Natural killer cell (primary cell): Measurements from ENCODE around the gene FAM153A. TPM values are rescaled to one million over a fixed set of nuclear protein-coding genes. Genes with fewer than 3 reads are reported as not detected.
"Not testable (repeated sequence)": the region's sequence is repeated elsewhere in the genome, so short reads cannot be mapped to it uniquely, and the experiment has no call there.

Experiments used
- ATAC-seq, 3 donors: fragments of 150-1000 bp in 2 of 3; fragments of 200-7000 bp in 1 of 3; cut with Tn5 transposase; 1 replicate in 1 of 3; 2 replicates in 2 of 3; pipeline ENCODE4 v1.10.0; 2021; ENCODE audit warnings: mild to moderate bottlenecking in 2 of 3, moderate library complexity in 2 of 3
- DNase-seq, 2 donors: peaks; one replicate each; pipeline versions ENCODE4 v3.0.0 to v3.0.0-alpha.2; 2013 to 2021; ENCODE audit warnings: mixed read lengths in 1 of 2
- H3K27ac ChIP-seq: one replicate; pipeline ENCODE4 v1.5.1; 2013; ENCODE audit warnings: mild to moderate bottlenecking, low read length
- H3K27me3 ChIP-seq: one replicate; pipeline ENCODE4 v1.6.1; 2013; ENCODE audit warnings: low read length; ENCODE audit not compliant: control insufficient read depth, insufficient read depth
- H3K36me3 ChIP-seq: one replicate; pipeline ENCODE4 v1.6.1; 2013; ENCODE audit warnings: low read length; ENCODE audit not compliant: control insufficient read depth, insufficient read depth
- H3K4me1 ChIP-seq: one replicate; pipeline ENCODE4 v1.6.1; 2013; ENCODE audit warnings: low read length; ENCODE audit not compliant: control insufficient read depth, insufficient read depth
- H3K4me3 ChIP-seq: one replicate; pipeline ENCODE4 v1.5.1; 2013; ENCODE audit warnings: low read length
- H3K9me3 ChIP-seq: one replicate; pipeline ENCODE4 v1.6.1; 2013; ENCODE audit warnings: low read length; ENCODE audit not compliant: control insufficient read depth, insufficient read depth
- H3K27ac Mint-ChIP-seq, 2 donors: one replicate each; pipeline ENCODE4 v1.8.0; 2022; ENCODE audit warnings: mild to moderate bottlenecking in 2 of 2, mixed read lengths in 2 of 2, moderate library complexity in 1 of 2
- H3K27me3 Mint-ChIP-seq, 2 donors: one replicate each; pipeline ENCODE4 v1.8.0; 2022; ENCODE audit warnings: low read depth in 2 of 2, mixed read lengths in 2 of 2
- H3K36me3 Mint-ChIP-seq: one replicate; pipeline ENCODE4 v1.8.0; 2022; ENCODE audit warnings: mixed read lengths
- H3K4me1 Mint-ChIP-seq, 2 donors: one replicate each; pipeline ENCODE4 v1.8.0; 2022; ENCODE audit warnings: mixed read lengths in 2 of 2
- H3K4me3 Mint-ChIP-seq: one replicate; pipeline ENCODE4 v1.8.0; 2022; ENCODE audit warnings: mild to moderate bottlenecking, moderate library complexity, mixed read lengths
- H3K9me3 Mint-ChIP-seq, 2 donors: one replicate each; pipeline ENCODE4 v1.8.0; 2022; ENCODE audit warnings: mixed read lengths in 2 of 2
- WGBS: methylation state at CpG from one replicate; pipeline ENCODE4 v1.1.7; 2013; ENCODE audit warnings: missing lambda C conversion rate; ENCODE audit not compliant: insufficient coverage; 5-methylcytosine and 5-hydroxymethylcytosine counted together
- intact Hi-C: fragments of 100-400 bp; cut with micrococcal nuclease; formaldehyde crosslinking; loops from one replicate; pipeline ENCODE4 v1.14.2; 2022
- total RNA-seq, 4 donors: library from RNA; stranded (reverse); fragments of 120-200 nt in 1 of 4; gene quantifications; one replicate each; pipeline versions ENCODE4 v1.2.3 to v1.2.4, GENCODE V29; 2013 to 2022

The FAM153A gene
- total RNA-seq, 3 donors from 2014 or later (not counting 1 experiment from before 2014, with no cell fraction given): 0.63 to 3.5 (median 0.85) TPM

DNA sequence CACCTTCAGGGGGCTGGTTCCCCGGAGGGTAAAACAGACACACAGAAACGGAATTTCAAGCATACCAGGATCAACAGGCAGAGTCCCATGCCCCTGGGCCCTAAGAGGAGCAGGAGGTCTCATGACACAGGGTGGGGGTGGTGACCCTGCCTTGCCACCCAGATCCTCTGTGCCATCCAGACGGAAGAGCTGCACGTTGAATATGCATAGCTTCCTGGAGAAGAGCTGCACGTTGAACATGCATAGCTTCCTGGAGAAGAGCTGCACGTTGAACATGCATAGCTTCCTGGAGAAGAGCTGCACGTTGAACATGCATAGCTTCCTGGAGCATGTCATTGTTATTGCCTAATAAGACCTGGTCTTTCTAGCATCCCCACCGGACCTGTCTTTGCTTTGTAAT, 59.9 kb downstream of the FAM153A start:
- H3K27me3 Mint-ChIP-seq, H3K27ac ChIP-seq: not testable (repeated sequence)
- WGBS: no CpG with 5 or more reads among the region's 8 CpGs

DNA sequence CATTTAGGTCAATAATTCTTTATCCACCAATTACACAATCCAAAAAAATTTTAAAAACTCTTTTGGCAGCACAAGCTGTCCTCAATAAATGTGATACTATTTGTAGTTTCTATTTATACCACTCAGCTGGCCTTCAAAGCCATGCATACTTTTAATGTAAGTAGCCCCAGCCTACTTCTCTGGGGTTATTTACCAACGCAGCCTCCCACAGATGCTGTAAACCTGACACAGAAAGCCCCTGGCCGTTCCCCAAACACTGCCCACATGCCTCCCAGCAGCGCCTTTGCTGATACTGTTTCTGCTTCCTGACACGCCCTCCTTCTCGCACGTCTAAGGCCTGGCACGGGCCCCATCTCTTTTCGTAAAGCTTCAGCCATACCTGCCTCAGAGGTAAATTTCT, 62.7 kb downstream of the FAM153A start:
- H3K27me3 Mint-ChIP-seq, H3K27me3 ChIP-seq, H3K4me3 Mint-ChIP-seq, H3K27ac Mint-ChIP-seq, H3K36me3 Mint-ChIP-seq, intact Hi-C loops, H3K9me3 Mint-ChIP-seq, H3K4me1 ChIP-seq, H3K9me3 ChIP-seq, DNase-seq, ATAC-seq, H3K4me1 Mint-ChIP-seq, H3K36me3 ChIP-seq, H3K27ac ChIP-seq, H3K4me3 ChIP-seq: not testable (repeated sequence)
- no CpG with 5 or more reads among the region's 8 CpGs for WGBS

More for the DNA sequence above, 59.9 kb downstream of the FAM153A start:
- H3K36me3 ChIP-seq, H3K27me3 ChIP-seq, H3K27ac Mint-ChIP-seq, H3K4me3 Mint-ChIP-seq, H3K9me3 ChIP-seq, ATAC-seq, H3K4me3 ChIP-seq, H3K4me1 ChIP-seq, H3K9me3 Mint-ChIP-seq, H3K4me1 Mint-ChIP-seq, H3K36me3 Mint-ChIP-seq, intact Hi-C loops, DNase-seq: not testable (repeated sequence)

DNA sequence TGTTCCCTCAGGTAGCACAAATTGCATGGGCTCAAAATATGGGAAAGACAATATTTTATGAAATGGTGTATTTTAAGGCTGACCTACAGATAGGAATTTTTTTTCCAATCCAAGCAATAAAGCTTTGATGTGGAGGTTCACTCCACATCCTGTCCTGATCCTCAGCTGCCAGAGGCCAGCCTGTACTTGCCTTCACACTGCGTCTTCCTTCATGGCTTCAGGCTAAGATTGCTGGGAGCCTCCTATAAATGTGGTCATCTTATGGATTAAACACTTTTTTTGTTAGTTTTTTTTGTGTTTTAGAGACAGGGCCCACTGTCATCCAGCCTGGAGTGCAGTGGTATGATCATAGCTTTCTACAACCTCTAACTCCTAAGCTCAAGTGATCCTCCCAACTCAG, 67.3 kb downstream of the FAM153A start:
- DNase-seq, H3K4me1 ChIP-seq, H3K27me3 Mint-ChIP-seq, H3K27me3 ChIP-seq, intact Hi-C loops, H3K9me3 ChIP-seq, H3K4me3 Mint-ChIP-seq, H3K4me3 ChIP-seq, H3K36me3 ChIP-seq, H3K27ac ChIP-seq, H3K36me3 Mint-ChIP-seq, ATAC-seq, H3K4me1 Mint-ChIP-seq, H3K9me3 Mint-ChIP-seq, H3K27ac Mint-ChIP-seq: not testable (repeated sequence)
- no CpG with 5 or more reads among the region's 1 CpG for WGBS

DNA sequence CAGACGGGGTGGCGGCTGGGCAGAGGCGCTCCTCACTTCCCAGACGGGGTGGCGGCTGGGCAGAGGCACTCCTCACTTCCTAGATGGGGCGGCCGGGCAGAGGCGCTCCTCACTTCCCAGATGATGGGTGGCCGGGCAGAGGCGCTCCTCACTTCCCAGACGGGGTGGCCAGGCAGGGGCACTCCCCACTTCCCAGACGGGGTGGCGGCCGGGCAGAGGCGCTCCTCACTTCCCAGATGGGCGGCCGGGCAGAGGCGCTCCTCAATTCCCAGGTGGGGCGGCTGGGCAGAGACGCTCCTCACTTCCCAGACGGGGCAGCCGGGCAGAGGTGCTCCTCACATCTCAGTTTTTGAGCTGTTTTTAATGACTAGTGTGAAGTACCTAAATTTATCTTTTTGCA, 86.6 kb downstream of the FAM153A start:
- H3K27ac Mint-ChIP-seq, H3K9me3 Mint-ChIP-seq, H3K27ac ChIP-seq, H3K4me3 Mint-ChIP-seq, ATAC-seq, H3K4me3 ChIP-seq, H3K4me1 ChIP-seq, H3K36me3 Mint-ChIP-seq, H3K27me3 ChIP-seq, intact Hi-C loops, H3K9me3 ChIP-seq, DNase-seq, H3K36me3 ChIP-seq, H3K4me1 Mint-ChIP-seq: not testable (repeated sequence)
- peaks cover 0 to 21% of the 10 kb centered on the region in 2 donors for H3K27me3 Mint-ChIP-seq
- WGBS: 95% methylated on average over 20 of the region's 22 CpGs

DNA sequence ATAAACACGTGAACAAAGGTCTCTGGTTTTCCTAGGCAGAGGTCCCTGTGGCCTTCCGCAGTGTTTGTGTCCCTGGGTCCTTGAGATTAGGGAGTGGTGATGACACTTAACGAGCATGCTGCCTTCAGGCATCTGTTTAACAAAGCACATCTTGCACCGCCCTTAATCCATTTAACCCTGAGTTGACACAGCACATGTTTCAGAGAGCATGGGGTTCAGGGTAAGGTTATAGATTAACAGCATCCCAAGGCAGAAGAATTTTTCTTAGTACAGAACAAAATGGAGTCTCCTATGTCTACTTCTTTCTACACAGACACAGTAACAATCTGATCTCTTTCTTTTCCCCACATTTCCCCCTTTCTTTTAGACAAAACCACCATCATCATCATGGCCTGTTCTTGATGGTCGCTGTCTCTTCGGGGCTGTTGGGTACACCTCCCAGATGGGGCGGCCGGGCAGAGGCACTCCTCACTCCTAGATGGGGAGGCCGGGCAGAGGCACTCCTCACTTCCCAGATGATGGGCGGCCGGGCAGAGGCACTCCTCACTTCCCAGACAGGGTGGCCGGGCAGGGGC, 87.3 kb downstream of the FAM153A start:
- ATAC-seq, H3K36me3 ChIP-seq, DNase-seq, H3K9me3 Mint-ChIP-seq, H3K9me3 ChIP-seq, H3K27me3 ChIP-seq, intact Hi-C loops, H3K36me3 Mint-ChIP-seq, H3K27ac Mint-ChIP-seq, H3K4me1 Mint-ChIP-seq, H3K4me1 ChIP-seq, H3K4me3 Mint-ChIP-seq, H3K27ac ChIP-seq, H3K4me3 ChIP-seq: not testable (repeated sequence)
- H3K27me3 Mint-ChIP-seq: peaks cover 0 to 25% of the 10 kb centered on the region in 2 donors
- WGBS: 96% methylated on average over 8 of the region's 12 CpGs

DNA sequence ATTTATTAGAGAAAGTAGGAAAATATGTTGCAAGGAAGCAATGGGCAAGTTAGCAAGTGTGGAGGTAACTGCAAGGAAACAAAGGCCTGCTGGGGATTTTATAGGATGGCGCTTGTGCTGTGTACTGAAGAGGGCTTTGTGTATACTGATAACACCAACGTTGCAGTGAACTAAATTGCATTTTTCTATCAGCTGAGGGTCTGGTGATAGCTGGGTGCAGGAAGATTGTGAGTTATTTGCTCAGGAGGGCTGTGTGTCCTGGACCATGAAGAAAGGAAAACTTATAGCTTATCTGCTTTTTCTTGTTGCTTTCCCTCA, 88.2 kb downstream of the FAM153A start:
- intact Hi-C loops, ATAC-seq, H3K4me3 Mint-ChIP-seq, H3K36me3 ChIP-seq, H3K9me3 Mint-ChIP-seq, H3K27ac Mint-ChIP-seq, H3K27ac ChIP-seq, H3K4me1 ChIP-seq, DNase-seq, H3K27me3 ChIP-seq, H3K4me1 Mint-ChIP-seq, H3K4me3 ChIP-seq, H3K36me3 Mint-ChIP-seq, H3K9me3 ChIP-seq: not testable (repeated sequence)
- WGBS: no CpG with 5 or more reads among the region's 2 CpGs
- H3K27me3 Mint-ChIP-seq: peaks cover 0 to 31% of the 10 kb centered on the region in 2 donors

DNA sequence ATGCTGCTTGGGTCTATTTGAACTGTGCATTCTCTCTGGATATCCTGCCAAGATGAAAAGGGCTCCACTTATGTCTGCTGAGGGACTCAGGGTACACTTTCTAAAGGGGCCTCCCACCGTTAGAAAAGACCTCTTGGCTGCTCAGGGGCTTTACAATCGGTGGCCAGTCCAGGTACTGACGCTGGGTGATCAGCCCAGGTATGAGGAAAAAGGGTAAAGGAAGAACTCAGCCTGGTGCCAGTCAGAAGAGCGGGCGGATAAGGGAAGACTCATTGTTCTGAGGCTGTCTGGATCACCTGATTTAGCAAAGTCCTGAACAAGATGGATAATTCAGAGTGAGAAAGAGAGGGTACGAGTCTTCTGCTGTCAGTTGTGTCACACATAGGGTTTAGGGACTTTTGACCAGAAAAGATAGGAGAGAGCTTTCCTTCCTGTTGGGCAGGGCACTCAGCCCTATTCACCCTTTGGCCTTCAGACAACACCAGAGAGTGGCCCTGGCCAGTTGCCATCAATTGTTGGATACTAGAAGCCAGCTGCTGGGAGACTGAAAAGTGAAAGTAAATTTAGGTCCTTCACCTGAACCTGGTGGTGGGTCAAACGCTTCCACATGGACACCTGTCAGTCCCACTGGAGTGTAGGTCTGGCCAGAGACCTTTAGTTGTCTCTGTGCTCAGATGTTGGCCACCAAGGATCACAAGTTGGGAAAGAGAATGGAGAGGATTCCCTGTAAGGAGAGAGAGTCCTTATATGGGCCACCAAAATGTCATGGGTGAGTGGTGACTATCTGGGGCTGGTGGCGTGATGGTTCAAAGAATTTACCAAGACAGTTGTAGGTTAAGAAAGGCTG, 88.8 kb downstream of the FAM153A start:
- H3K9me3 ChIP-seq, H3K4me3 ChIP-seq, H3K4me1 Mint-ChIP-seq, H3K4me3 Mint-ChIP-seq, H3K36me3 Mint-ChIP-seq, DNase-seq, H3K36me3 ChIP-seq, H3K9me3 Mint-ChIP-seq, ATAC-seq, H3K27ac Mint-ChIP-seq, H3K27ac ChIP-seq, H3K27me3 ChIP-seq, intact Hi-C loops, H3K4me1 ChIP-seq: not testable (repeated sequence)
- H3K27me3 Mint-ChIP-seq: peaks cover 0 to 28% of the 10 kb centered on the region in 2 donors
- 90% methylated on average over 5 of the region's 8 CpGs for WGBS

DNA sequence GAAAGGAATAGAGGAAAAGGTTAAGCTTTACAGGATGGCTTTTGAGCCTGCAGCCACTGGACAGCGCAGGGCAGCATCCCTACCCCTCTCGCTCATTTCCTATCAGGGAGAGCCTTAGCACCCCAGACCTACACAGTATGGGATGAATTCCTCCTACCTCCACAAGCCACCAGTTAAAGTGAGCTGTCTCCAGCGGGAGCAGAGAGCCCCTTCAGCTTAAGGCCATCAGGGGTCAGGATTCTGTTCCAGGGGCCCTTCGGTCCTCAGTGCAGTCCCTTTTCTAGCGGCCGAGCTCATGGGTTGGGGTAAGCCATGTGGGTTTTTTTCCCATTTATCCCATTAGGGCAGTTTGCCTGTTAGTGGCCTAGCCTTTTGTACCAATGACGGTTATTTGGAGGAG, 89.7 kb downstream of the FAM153A start:
- intact Hi-C loops: not testable (repeated sequence)
- 100% methylated on average over 1 of the region's 7 CpGs for WGBS

More for the DNA sequence above, 89.7 kb downstream of the FAM153A start:
- H3K27ac ChIP-seq, DNase-seq, ATAC-seq, H3K36me3 ChIP-seq, H3K4me1 ChIP-seq, H3K4me1 Mint-ChIP-seq, H3K27ac Mint-ChIP-seq, H3K36me3 Mint-ChIP-seq, H3K9me3 ChIP-seq, H3K4me3 ChIP-seq, H3K9me3 Mint-ChIP-seq, H3K27me3 ChIP-seq, H3K4me3 Mint-ChIP-seq: not testable (repeated sequence)
- peaks cover 0 to 26% of the 10 kb centered on the region in 2 donors for H3K27me3 Mint-ChIP-seq
